Fibroblast of skin of abdomen (primary cell): Measurements from ENCODE around the gene CPED1.

ENCODE experiments used
- DNase-seq: peaks from one replicate; pipeline ENCODE4 v3.0.0-alpha.2; 2013

Gene CPED1

DNA sequence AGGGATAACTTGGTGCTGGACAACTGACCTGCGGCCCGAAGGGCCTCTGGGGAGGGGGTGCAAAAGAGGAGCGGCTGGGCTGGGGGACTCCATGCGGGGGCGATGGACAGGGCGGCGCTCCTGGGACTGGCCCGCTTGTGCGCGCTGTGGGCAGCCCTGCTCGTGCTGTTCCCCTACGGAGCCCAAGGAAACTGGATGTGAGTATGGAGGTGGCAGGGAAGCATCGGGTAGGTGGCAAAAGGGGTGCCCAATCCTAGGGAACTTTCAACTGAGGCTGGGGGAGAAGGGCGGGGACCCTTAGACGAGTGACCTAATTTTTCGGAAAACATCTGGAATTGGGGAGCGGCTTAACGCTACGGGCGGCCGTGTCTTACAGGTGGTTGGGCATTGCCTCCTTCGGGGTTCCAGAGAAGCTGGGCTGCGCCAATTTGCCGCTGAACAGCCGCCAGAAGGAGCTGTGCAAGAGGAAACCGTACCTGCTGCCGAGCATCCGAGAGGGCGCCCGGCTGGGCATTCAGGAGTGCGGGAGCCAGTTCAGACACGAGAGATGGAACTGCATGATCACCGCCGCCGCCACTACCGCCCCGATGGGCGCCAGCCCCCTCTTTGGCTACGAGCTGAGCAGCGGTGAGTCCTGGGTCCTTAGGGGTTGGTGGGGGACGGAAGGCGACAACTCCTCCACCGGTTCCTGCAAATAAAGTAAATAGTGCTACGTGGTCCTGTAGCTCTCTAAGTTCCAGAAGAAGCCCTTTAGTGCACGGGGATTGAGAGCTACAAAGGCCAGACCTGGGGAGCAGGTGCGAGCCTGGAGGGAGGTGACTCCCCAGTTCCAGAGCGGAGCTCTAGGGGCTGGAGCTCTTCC lies 340.9 kb downstream of the CPED1 start:
- no peak for DNase-seq

GRCh38 chr7:121330053-121330833 lies 341.7 kb downstream of the CPED1 start:
- peak; percentile 36 for DNase-seq

- DNase-seq = no peak
Observed at GRCh38 chr7:121331048-121331447, 342.5 kb downstream of the CPED1 start.

DNA sequence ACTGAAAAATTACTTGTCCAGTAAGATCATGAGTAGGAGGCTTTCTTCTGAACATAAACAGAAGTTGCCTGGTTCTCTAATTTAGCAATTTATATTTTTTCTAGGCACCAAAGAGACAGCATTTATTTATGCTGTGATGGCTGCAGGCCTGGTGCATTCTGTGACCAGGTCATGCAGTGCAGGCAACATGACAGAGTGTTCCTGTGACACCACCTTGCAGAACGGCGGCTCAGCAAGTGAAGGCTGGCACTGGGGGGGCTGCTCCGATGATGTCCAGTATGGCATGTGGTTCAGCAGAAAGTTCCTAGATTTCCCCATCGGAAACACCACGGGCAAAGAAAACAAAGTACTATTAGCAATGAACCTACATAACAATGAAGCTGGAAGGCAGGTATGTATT lies 343.1 kb downstream of the CPED1 start:
- DNase-seq = no peak

DNA sequence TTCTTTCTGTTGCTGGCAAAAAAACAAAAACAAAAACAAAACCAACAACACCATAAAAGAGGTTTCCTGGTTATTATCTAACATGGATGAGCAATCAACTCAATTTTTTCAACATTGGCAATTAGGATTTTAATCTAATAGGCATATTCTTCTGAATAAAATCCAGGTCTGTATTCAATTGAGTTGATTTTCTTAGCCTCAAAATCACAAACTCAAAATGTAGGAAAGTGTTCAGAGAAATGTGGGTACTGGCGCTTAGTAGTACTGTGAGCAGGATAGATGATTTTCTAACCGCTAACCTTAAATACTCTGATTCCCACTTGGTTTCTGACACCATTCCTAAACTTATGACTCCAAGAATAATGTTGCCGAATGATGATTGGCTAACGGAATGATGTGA lies 345.9 kb downstream of the CPED1 start:
- DNase-seq = no peak

- DNase-seq = peak; percentile 79
Observed at GRCh38 chr7:121334875-121335648, 346.6 kb downstream of the CPED1 start.

GRCh38 chr7:121336579-121336978 lies 348.1 kb downstream of the CPED1 start:
- DNase-seq = peak; percentile 70

DNA sequence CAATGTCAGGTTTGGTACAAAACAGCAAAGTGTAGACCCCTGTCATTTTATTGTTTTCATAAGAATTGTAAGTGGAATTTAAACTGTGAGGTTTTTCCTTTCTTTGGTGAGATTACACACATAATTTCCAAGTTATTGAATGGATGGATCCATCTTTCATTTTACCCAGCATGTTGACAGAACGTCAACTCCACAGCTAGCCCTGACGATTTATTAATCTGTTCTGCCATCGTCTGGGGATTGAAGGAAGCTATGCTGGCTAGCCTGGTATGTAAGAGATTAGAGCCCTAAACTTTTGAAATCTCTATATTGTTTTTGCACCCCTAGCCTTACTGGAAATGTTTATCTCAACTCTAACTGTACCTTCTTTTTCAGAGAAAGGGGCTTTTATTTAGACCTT lies 348.9 kb downstream of the CPED1 start:
- DNase-seq = peak; percentile 66

DNA sequence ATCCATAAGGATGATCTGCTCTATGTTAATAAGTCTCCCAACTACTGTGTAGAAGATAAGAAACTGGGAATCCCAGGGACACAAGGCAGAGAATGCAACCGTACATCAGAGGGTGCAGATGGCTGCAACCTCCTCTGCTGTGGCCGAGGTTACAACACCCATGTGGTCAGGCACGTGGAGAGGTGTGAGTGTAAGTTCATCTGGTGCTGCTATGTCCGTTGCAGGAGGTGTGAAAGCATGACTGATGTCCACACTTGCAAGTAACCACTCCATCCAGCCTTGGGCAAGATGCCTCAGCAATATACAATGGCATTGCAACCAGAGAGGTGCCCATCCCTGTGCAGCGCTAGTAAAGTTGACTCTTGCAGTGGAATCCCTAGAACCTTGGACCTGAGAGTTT lies 350.6 kb downstream of the CPED1 start:
- no peak for DNase-seq

- peak; percentile 45 for DNase-seq
Observed at GRCh38 chr7:121341933-121342332, 353.4 kb downstream of the CPED1 start.

DNA sequence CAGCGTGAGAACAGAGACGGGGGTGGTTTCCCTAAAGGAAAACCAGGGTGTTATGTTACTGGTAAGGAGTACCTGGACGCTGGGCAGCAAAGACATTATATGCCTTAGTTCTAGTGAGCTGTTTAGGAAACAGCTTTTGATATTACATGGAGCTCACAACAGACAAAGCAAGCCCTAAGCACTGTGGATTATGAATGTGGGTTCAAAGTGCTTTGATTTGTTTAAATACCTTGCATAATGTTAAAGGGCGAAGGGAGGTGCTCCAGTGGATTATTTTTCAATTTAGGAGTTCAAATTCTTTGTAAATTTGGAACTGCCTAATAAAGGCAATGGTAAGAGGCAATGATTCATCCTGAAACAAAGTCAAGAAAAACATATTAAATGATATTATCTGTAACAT lies 354.1 kb downstream of the CPED1 start:
- DNase-seq = no peak

- DNase-seq = no peak
Observed at GRCh38 chr7:121343302-121343701, 354.8 kb downstream of the CPED1 start.

GRCh38 chr7:121344093-121344492 lies 355.6 kb downstream of the CPED1 start:
- DNase-seq = no peak

- DNase-seq = no peak
Observed at GRCh38 chr7:121344497-121344896, 356.0 kb downstream of the CPED1 start.
